Ishikawa (cell line): ENCODE data around the gene GRK5.

Experiments used
- CEBPB ChIP-seq: IDR thresholded peaks from 2 replicates; pipeline ENCODE4 v1.6.1; 2012
- RAD21 ChIP-seq: IDR thresholded peaks from 2 replicates; pipeline ENCODE4 v1.6.1; 2012; ENCODE audit warnings: low read depth
- TCF12 ChIP-seq: IDR thresholded peaks from 2 replicates; pipeline ENCODE4 v1.6.1; 2012; ENCODE audit warnings: low read depth
- USF1 ChIP-seq: IDR thresholded peaks from 2 replicates; pipeline ENCODE4 v1.6.1; 2012
- YY1 ChIP-seq: IDR thresholded peaks from 2 replicates; pipeline ENCODE4 v1.6.1; 2012; ENCODE audit warnings: low read depth

GRCh38 chr10:119478811-119479341 is 271.5 kb downstream of the GRK5 start:
- TF ChIP-seq RAD21 = no peak
- TF ChIP-seq USF1 = no peak
- TF ChIP-seq TCF12 = no peak
- no peak for TF ChIP-seq YY1
- TF ChIP-seq CEBPB = no peak
